CD14-positive monocyte (primary cell): Measurements from ENCODE around the gene STAC3. TPM values are rescaled to one million over a fixed set of nuclear protein-coding genes. Genes with fewer than 3 reads are reported as not detected.

Source experiments
- DNase-seq, 3 donors: peaks; one replicate each; pipeline ENCODE4 v3.0.0-alpha.2; 2011 to 2022
- H2AFZ ChIP-seq: 2 replicates; pipeline ENCODE4 v1.6.0; 2012; ENCODE audit warnings: mild to moderate bottlenecking, low read depth, low read length, inconsistent platforms; ENCODE audit not compliant: insufficient read depth, poor library complexity, severe bottlenecking
- H3K27ac ChIP-seq, 2 donors: 1 replicate in 1 of 2; 2 replicates in 1 of 2; pipeline ENCODE4 v1.5.1; 2012 to 2013; ENCODE audit warnings: low read length in 2 of 2, control low read depth in 1 of 2, inconsistent platforms in 1 of 2, low read depth in 1 of 2, mild to moderate bottlenecking in 1 of 2
- H3K27me3 ChIP-seq, 2 donors: one replicate each; pipeline versions ENCODE4 v1.6.0 to v1.6.1; 2011 to 2013; ENCODE audit warnings: low read length in 2 of 2; ENCODE audit not compliant: control insufficient read depth in 2 of 2, insufficient read depth in 2 of 2
- H3K36me3 ChIP-seq, 2 donors: replicated peaks in 1 of 2; 1 replicate in 1 of 2; 2 replicates in 1 of 2; pipeline versions ENCODE4 v1.5.1 to v1.6.1; 2012 to 2013; ENCODE audit warnings: low read length in 2 of 2, control low read depth in 1 of 2, inconsistent platforms in 1 of 2, mild to moderate bottlenecking in 1 of 2; ENCODE audit not compliant: insufficient read depth in 2 of 2, control insufficient read depth in 1 of 2
- H3K4me1 ChIP-seq, 2 donors: 1 replicate in 1 of 2; 2 replicates in 1 of 2; pipeline versions ENCODE4 v1.5.1 to v1.6.1; 2012 to 2013; ENCODE audit warnings: low read length in 2 of 2, control low read depth in 1 of 2, inconsistent platforms in 1 of 2, mild to moderate bottlenecking in 1 of 2, moderate library complexity in 1 of 2; ENCODE audit not compliant: insufficient read depth in 2 of 2, control insufficient read depth in 1 of 2
- H3K4me2 ChIP-seq: replicated peaks from 2 replicates; pipeline ENCODE3; 2012; ENCODE audit warnings: low read length, moderate library complexity, mild to moderate bottlenecking; ENCODE audit not compliant: poor library complexity, severe bottlenecking; ENCODE audit errors: extremely low read depth
- H3K4me3 ChIP-seq, 3 experiments: fragments of 200-600 bp in 1 of 3; sonication (generic) in 1 of 3; replicated peaks in 1 of 3; 1 replicate in 2 of 3; 2 replicates in 1 of 3; pipeline ENCODE4 v1.5.1; 2011 to 2013; ENCODE audit warnings: low read length in 3 of 3, mild to moderate bottlenecking in 3 of 3, control low read depth in 2 of 3, low read depth in 2 of 3, inconsistent platforms in 1 of 3, moderate library complexity in 1 of 3
- H3K79me2 ChIP-seq: 2 replicates; pipeline ENCODE4 v1.6.0; 2012; ENCODE audit warnings: mild to moderate bottlenecking, control low read depth, inconsistent platforms, low read length, moderate library complexity; ENCODE audit not compliant: insufficient read depth
- H3K9ac ChIP-seq: 2 replicates; pipeline ENCODE4 v1.6.0; 2017; ENCODE audit warnings: low read length, mild to moderate bottlenecking; ENCODE audit not compliant: insufficient read depth, poor library complexity, severe bottlenecking
- H3K9me3 ChIP-seq, 2 donors: replicated peaks in 1 of 2; 1 replicate in 1 of 2; 2 replicates in 1 of 2; pipeline versions ENCODE4 v1.5.1 to v1.6.1; 2012 to 2013; ENCODE audit warnings: low read length in 2 of 2, control low read depth in 1 of 2; ENCODE audit not compliant: control insufficient read depth in 1 of 2, insufficient read depth in 1 of 2
- H4K20me1 ChIP-seq: 2 replicates; pipeline ENCODE4 v1.6.0; 2012; ENCODE audit warnings: mild to moderate bottlenecking, low read length, control low read depth, moderate library complexity; ENCODE audit not compliant: insufficient read depth
- H3K27ac Mint-ChIP-seq, 7 donors: one replicate each; pipeline ENCODE4 v1.8.0; 2020; ENCODE audit warnings: mild to moderate bottlenecking in 7 of 7, mixed read lengths in 7 of 7, moderate library complexity in 6 of 7, inconsistent platforms in 2 of 7
- H3K27me3 Mint-ChIP-seq, 3 donors: one replicate each; pipeline ENCODE4 v1.8.0; 2021 to 2022; ENCODE audit warnings: low read depth in 3 of 3, mild to moderate bottlenecking in 3 of 3, mixed read lengths in 3 of 3, moderate library complexity in 3 of 3, inconsistent platforms in 1 of 3
- H3K36me3 Mint-ChIP-seq, 2 donors: one replicate each; pipeline ENCODE4 v1.8.0; 2020; ENCODE audit warnings: mixed read lengths in 2 of 2, inconsistent platforms in 1 of 2, mild to moderate bottlenecking in 1 of 2
- H3K4me1 Mint-ChIP-seq: one replicate; pipeline ENCODE4 v1.8.0; 2020; ENCODE audit warnings: mild to moderate bottlenecking, mixed read lengths
- H3K4me3 Mint-ChIP-seq, 2 donors: one replicate each; pipeline ENCODE4 v1.8.0; 2020; ENCODE audit warnings: mild to moderate bottlenecking in 2 of 2, mixed read lengths in 2 of 2, moderate library complexity in 1 of 2
- H3K9me3 Mint-ChIP-seq, 7 donors: one replicate each; pipeline ENCODE4 v1.8.0; 2020 to 2022; ENCODE audit warnings: mixed read lengths in 7 of 7, mild to moderate bottlenecking in 6 of 7, moderate library complexity in 6 of 7, inconsistent platforms in 2 of 7
- CTCF ChIP-seq: fragments of 200-600 bp; IDR thresholded peaks from one replicate; pipeline ENCODE4 v1.8.0; 2022; ENCODE audit warnings: antibody characterized with exemption, mild to moderate bottlenecking
- WGBS: methylation state at CpG from one replicate; pipeline ENCODE4 v1.1.5; 2013; ENCODE audit warnings: missing lambda C conversion rate; ENCODE audit not compliant: insufficient coverage; 5-methylcytosine and 5-hydroxymethylcytosine counted together
- intact Hi-C, 2 donors: fragments of 100-400 bp; cut with micrococcal nuclease; formaldehyde crosslinking; loops; one replicate each; pipeline versions ENCODE4 v1.15.0 to v1.15.1; 2023
- polyA plus RNA-seq, 3 donors: library from polyadenylated mRNA; depleted of rRNA in 1 of 3; unstranded in 2 of 3; stranded (reverse) in 1 of 3; fragments of 300-500 nt in 2 of 3; fragments of >200 nt in 1 of 3; fragmentation: Illumina TruSeq in 2 of 3; gene quantifications; 1 replicate in 2 of 3; 2 replicates in 1 of 3; pipeline ENCODE4 v1.2.3, GENCODE V29; 2012 to 2021

STAC3 gene
- polyA plus RNA-seq, 3 donors = 7.0 to 32.1 (median 9.1) TPM

DNA sequence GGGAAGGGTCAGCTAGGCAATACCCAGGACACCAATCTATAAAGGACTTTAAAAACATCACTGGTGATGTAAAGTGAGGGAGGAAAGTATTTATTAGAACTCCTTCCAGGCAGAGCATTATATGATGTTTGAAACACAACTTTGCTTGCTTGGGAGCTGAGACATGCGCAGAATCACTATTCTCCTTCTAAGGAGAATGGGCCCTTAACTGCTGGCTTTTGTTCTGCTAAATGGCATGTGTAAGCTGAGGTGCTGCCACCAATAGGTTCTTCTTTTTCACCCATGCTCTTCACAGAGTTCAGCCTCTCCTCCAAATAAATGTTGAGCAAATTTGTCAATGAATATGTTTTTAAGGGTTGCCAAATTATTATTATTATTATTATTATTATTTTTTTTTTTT, 3.9 kb downstream of the STAC3 start:
- Histone ChIP-seq H3K27ac (no peak overlapping the region), H3K36me3 (peaks cover 4 to 13% of the 10 kb centered on the region in 2 donors), H3K4me3 (no peak overlapping the region), H3K4me2 (no peak overlapping the region), H3K27me3 (peaks cover 11 to 13% of the 10 kb centered on the region in 2 donors), H3K79me2 (no peaks in the 10 kb centered on the region), H3K9me3 (peaks cover 0 to 5% of the 10 kb centered on the region in 2 donors), H3K4me1 (peaks cover 50% of the 10 kb centered on the region in 2 donors), H2AFZ (no peak overlapping the region), H3K9ac (no peak overlapping the region), H4K20me1 (peaks cover 24% of the 10 kb centered on the region)
- WGBS = no CpG with 5 or more reads among the region's 1 CpG
- Mint-ChIP-seq H3K9me3 (peaks cover 0 to 12% (median 2%) of the 10 kb centered on the region in 7 donors), H3K27ac (peak overlapping the region in 1 of 7 donors; percentile 38), H3K4me3 (no peak overlapping the region), H3K27me3 (peaks cover 22 to 24% (median 23%) of the 10 kb centered on the region in 3 donors), H3K36me3 (peaks cover 24 to 25% of the 10 kb centered on the region in 2 donors), H3K4me1 (peaks cover 52% of the 10 kb centered on the region)
- no peak for DNase-seq
- intact Hi-C loops = loop anchor here in 1 of 2 donors (5.0 kb wide), 1 partner anchor 35 kb away; no protein-coding TSS in a partner anchor
- no peak for TF ChIP-seq CTCF

DNA sequence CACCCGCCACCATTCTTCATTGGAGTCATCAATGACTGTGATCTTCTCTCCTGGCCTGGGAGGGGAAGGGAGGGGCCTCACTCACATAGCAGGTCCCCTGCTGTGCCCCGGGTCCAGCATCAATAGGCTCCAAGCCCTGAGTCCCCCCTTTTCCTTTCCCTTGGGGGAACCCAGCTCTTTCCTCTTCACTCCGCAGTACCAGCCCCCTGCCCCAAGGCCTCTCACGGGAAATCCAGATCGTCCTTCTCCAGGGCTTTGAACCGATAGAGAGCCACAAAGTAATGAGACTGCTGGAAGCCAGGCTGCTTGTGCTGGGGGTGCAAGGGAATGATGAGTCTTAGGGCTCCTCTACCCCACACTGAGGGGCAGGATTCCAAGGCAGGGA, 6.7 kb downstream of the STAC3 start:
- H3K27ac ChIP-seq = no peak overlapping the region
- no peak overlapping the region for H3K27ac Mint-ChIP-seq
- H3K4me3 Mint-ChIP-seq = peak overlapping the region in 1 of 2 donors; percentile 46
- peaks cover 50 to 51% (median 51%) of the 10 kb centered on the region in 3 donors for H3K27me3 Mint-ChIP-seq
- peaks cover 0 to 38% (median 9%) of the 10 kb centered on the region in 7 donors for H3K9me3 Mint-ChIP-seq
- no peak overlapping the region for H2AFZ ChIP-seq
- H3K4me3 ChIP-seq = no peak overlapping the region
- H3K79me2 ChIP-seq = no peaks in the 10 kb centered on the region
- no peak for TF ChIP-seq CTCF
- peaks cover 0 to 23% of the 10 kb centered on the region in 2 donors for H3K9me3 ChIP-seq
- H3K9ac ChIP-seq = no peak overlapping the region
- H3K4me1 ChIP-seq = peaks cover 70 to 72% of the 10 kb centered on the region in 2 donors
- intact Hi-C loops = no loop called here
- WGBS = no CpG with 5 or more reads among the region's 6 CpGs
- DNase-seq = no peak
- no peak overlapping the region for H3K4me2 ChIP-seq
- H3K4me1 Mint-ChIP-seq = peaks cover 75% of the 10 kb centered on the region
- peaks cover 35 to 40% of the 10 kb centered on the region in 2 donors for H3K27me3 ChIP-seq
- H3K36me3 ChIP-seq = peaks cover 4 to 13% of the 10 kb centered on the region in 2 donors
- peaks cover 30 to 34% of the 10 kb centered on the region in 2 donors for H3K36me3 Mint-ChIP-seq
- H4K20me1 ChIP-seq = peaks cover 49% of the 10 kb centered on the region
